A549 (cell line): Measurements from ENCODE around the gene NUDT16L1. TPM values are rescaled to one million over a fixed set of nuclear protein-coding genes. Genes with fewer than 3 reads are reported as not detected.

Source experiments
- ATAC-seq, 2 experiments: fragments of 200-7000 bp in 1 of 2; fragments of >200 bp in 1 of 2; cut with Nextera tagmentation in 1 of 2; cut with Tn5 transposase in 1 of 2; 3 replicates each; pipeline versions ENCODE4 v1.8.0 to v1.9.1; 2018 to 2020; ENCODE audit warnings: mild to moderate bottlenecking in 1 of 2, moderate library complexity in 1 of 2
- CTCF ChIA-PET: fragments of 300-600 bp; sonication (Branson Sonifier 250); formaldehyde crosslinking; extraction: SDS; loops from one replicate; lab custom pipeline; 2021; ENCODE audit warnings: antibody characterized with exemption, inconsistent platforms; lab: Yijun Ruan, JAX
- POLR2A ChIA-PET: fragments of 350-600 bp; formaldehyde crosslinking; extraction: SDS; loops from one replicate; lab custom pipeline; 2021; ENCODE audit warnings: antibody characterized with exemption, inconsistent platforms; lab: Yijun Ruan, JAX
- DNase-seq, 2 experiments: peaks; one replicate each; pipeline versions ENCODE4 v3.0.0 to v3.0.0-alpha.2; 2011 to 2016; ENCODE audit warnings: low read depth in 1 of 2, low spot score in 1 of 2
- FAIRE-seq: peaks from 2 replicates; lab custom pipeline; 2011; peaks lifted over from hg19 to GRCh38; lab: Jason Lieb, UNC
- H3K27ac ChIP-seq, 2 experiments: fragments of >200 bp; sonication (Bioruptor Twin); formaldehyde crosslinking; 3 replicates each; pipeline ENCODE4 v1.5.1; 2016 to 2017
- H3K4me1 ChIP-seq: fragments of >200 bp; sonication (Bioruptor Twin); formaldehyde crosslinking; 3 replicates; pipeline ENCODE4 v1.6.1; 2016
- H3K4me2 ChIP-seq: fragments of >200 bp; sonication (Bioruptor Twin); formaldehyde crosslinking; 3 replicates; pipeline ENCODE4 v1.6.1; 2016
- H3K4me3 ChIP-seq: fragments of >200 bp; sonication (Bioruptor Twin); formaldehyde crosslinking; 3 replicates; pipeline ENCODE4 v1.5.1; 2016
- H3K9me3 ChIP-seq: fragments of >200 bp; sonication (Bioruptor Twin); formaldehyde crosslinking; 3 replicates; pipeline ENCODE4 v1.6.1; 2016
- CBX8 ChIP-seq: fragments of 200-600 bp; sonication (generic); IDR thresholded peaks from 2 replicates; pipeline ENCODE4 v1.6.1; 2016
- CHD4 ChIP-seq: fragments of 200-600 bp; sonication (generic); IDR thresholded peaks from 2 replicates; pipeline ENCODE4 v1.6.1; 2016; ENCODE audit warnings: antibody characterized with exemption, mild to moderate bottlenecking, borderline replicate concordance
- FOXS1 ChIP-seq: fragments of 250-450 bp; sonication (Bioruptor Pico); IDR thresholded peaks from 2 replicates; pipeline ENCODE4 v1.5.0; 2020; ENCODE audit warnings: mild to moderate bottlenecking, moderate library complexity
- GATA3 ChIP-seq: IDR thresholded peaks from 2 replicates; pipeline ENCODE4 v1.6.1; 2012; ENCODE audit warnings: borderline replicate concordance
- HDAC2 ChIP-seq: fragments of 200-600 bp; sonication (generic); IDR thresholded peaks from 2 replicates; pipeline ENCODE4 v1.6.1; 2016
- HOXB13 ChIP-seq: fragments of 250-450 bp; sonication (Bioruptor Pico); IDR thresholded peaks from 2 replicates; pipeline ENCODE4 v1.5.0; 2020; ENCODE audit warnings: low read depth, mild to moderate bottlenecking, moderate library complexity
- JUN ChIP-seq, 2 experiments: fragments of >200 bp; sonication (Bioruptor Twin); formaldehyde crosslinking; IDR thresholded peaks; 2 replicates in 1 of 2; 3 replicates in 1 of 2; pipeline ENCODE4 v1.6.1; 2016 to 2017
- KDM5A ChIP-seq: fragments of 200-600 bp; sonication (generic); IDR thresholded peaks from 2 replicates; pipeline ENCODE4 v1.6.1; 2016; ENCODE audit warnings: antibody characterized with exemption, mild to moderate bottlenecking
- MAZ ChIP-seq: fragments of 150-350 bp; IDR thresholded peaks from 2 replicates; pipeline ENCODE4 v1.6.1; 2014; ENCODE audit warnings: antibody characterized with exemption, low read depth, low read length, borderline replicate concordance
- NFE2L2 ChIP-seq: fragments of 150-350 bp; conservative IDR thresholded peaks from 2 replicates; pipeline ENCODE4 v1.6.1; 2014; ENCODE audit warnings: low read length
- NPAS2 ChIP-seq: fragments of 250-450 bp; sonication (Bioruptor Pico); IDR thresholded peaks from 2 replicates; pipeline ENCODE4 v1.8.0; 2022; ENCODE audit warnings: mild to moderate bottlenecking, moderate library complexity, borderline replicate concordance
- NR3C1 ChIP-seq: fragments of >200 bp; sonication (Bioruptor Twin); formaldehyde crosslinking; IDR thresholded peaks from 3 replicates; pipeline ENCODE4 v1.6.1; 2017
- POLR2A ChIP-seq: IDR thresholded peaks from 2 replicates; pipeline ENCODE4 v1.6.1; 2012; ENCODE audit warnings: mild to moderate bottlenecking, low read length
- POLR2AphosphoS2 ChIP-seq: conservative IDR thresholded peaks from 2 replicates; pipeline ENCODE4 v1.6.1; 2012; ENCODE audit warnings: low read length, improper control_type of control experiment, inconsistent platforms
- RARB ChIP-seq: fragments of 250-450 bp; sonication (Bioruptor Pico); IDR thresholded peaks from 2 replicates; pipeline ENCODE4 v1.8.0; 2021; ENCODE audit warnings: mild to moderate bottlenecking, moderate library complexity
- RFX5 ChIP-seq: fragments of 450-650 bp; IDR thresholded peaks from 2 replicates; pipeline ENCODE4 v1.7.1; 2014; ENCODE audit warnings: antibody characterized with exemption, mild to moderate bottlenecking, moderate library complexity
- RNF2 ChIP-seq: fragments of 200-600 bp; sonication (generic); IDR thresholded peaks from 2 replicates; pipeline ENCODE4 v1.6.1; 2016; ENCODE audit warnings: low read depth, mild to moderate bottlenecking, antibody characterized with exemption, moderate library complexity, borderline replicate concordance
- ZNF302 ChIP-seq: fragments of 250-450 bp; sonication (Bioruptor Pico); IDR thresholded peaks from 2 replicates; pipeline ENCODE4 v1.9.0; 2021; ENCODE audit warnings: inconsistent platforms, mild to moderate bottlenecking, moderate library complexity
- WGBS: methylation state at CpG from one replicate; pipeline ENCODE4 v1.1.6; 2017; ENCODE audit errors: missing lambda C conversion rate; 5-methylcytosine and 5-hydroxymethylcytosine counted together
- polyA plus RNA-seq, 4 experiments: library from polyadenylated mRNA; depleted of rRNA in 3 of 4; stranded (reverse); fragments of >200 nt; fragmentation: RNase III in 1 of 4; extraction: RNeasy Plus Mini Kit Qiagen cat#74134 plus additional on column Dnase treatment in 1 of 4; gene quantifications; 2 replicates in 3 of 4; 3 replicates in 1 of 4; pipeline ENCODE4 v1.2.3, GENCODE V29; 2011 to 2017
- TF ChIP-seq, protein P1 (sequence below): IDR thresholded peaks from 2 replicates; pipeline ENCODE4 v1.6.1; 2012; ENCODE audit warnings: low read depth, borderline replicate concordance
- TF ChIP-seq, protein P2 (sequence below): fragments of 250-450 bp; sonication (Bioruptor Pico); IDR thresholded peaks from 2 replicates; pipeline ENCODE4 v1.5.0; 2021; ENCODE audit warnings: mild to moderate bottlenecking, moderate library complexity, borderline replicate concordance
- TF ChIP-seq, protein P3 (sequence below): fragments of 150-350 bp; IDR thresholded peaks from 2 replicates; pipeline ENCODE4 v1.6.1; 2014; ENCODE audit warnings: low read depth, mild to moderate bottlenecking, low read length
- TF ChIP-seq, protein P4 (sequence below): fragments of >200 bp; sonication (Bioruptor Twin); formaldehyde crosslinking; IDR thresholded peaks from 2 replicates; pipeline ENCODE4 v1.6.1; 2016

NUDT16L1 gene
- polyA plus RNA-seq, 2 of the 4 experiments (the other 2 are of a cell fraction): 15.5 to 22.9 TPM

DNA sequence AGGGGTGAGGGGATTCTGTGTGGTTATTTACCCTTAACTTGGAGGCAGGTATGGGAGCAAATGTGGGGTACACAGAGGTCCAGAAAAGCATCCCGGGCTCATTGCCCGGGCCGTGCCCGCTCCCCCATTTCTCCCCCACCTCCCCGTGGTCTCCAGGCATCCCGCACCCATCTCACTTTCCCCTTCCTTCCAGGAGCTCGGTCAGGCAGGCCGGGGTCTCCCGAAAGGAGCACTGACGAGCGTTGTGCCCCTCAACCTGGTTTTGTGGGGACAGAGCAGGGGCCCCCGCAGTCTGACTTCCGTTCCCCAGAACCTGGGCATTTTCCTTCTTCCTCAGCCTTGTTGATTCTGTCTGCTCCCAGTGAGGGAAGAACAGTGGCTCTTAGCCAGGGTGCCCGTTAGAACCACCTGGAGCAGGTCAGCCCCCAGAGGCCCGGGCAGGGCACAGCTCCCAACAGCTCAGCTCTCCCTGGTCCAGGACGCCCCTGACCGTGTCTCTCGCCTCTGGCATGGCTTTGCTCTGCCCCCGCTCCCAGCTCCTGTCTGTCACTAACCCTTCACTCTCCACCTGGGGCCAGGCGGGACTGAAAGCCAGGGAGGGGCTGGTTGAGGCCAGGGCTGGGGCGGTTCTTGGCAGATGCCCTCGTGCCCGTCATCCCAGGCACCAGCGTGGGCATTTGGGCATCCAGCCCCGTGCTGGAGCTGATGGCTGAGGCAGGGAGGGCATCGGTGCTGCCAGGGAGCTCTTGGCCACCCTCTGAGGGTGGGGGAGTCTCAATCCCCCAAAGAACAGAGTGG lies 12.5 kb upstream of the NUDT16L1 start:
- no peak for FAIRE-seq
- CTCF ChIA-PET: interaction anchor here (0.6 to 2.2 kb wide), 6 partner anchors 13 to 194 kb away, joined by 3 to 7 read pairs (median 4); partner anchors contain the start of gene NUDT16L1
- DNase-seq: no peak
- no peak overlapping the region for H3K4me2 ChIP-seq
- 91% methylated on average over 23 of the region's 26 CpGs for WGBS
- ATAC-seq: no peak
- TF ChIP-seq NPAS2 (no peak), HOXB13 (CRISPR knock-in tag) (no peak), RARB (CRISPR knock-in tag) (no peak), NR3C1 (no peak), FOXS1 (no peak), MAZ (no peak), POLR2A (no peak), CBX8 (no peak), RFX5 (no peak), POLR2AphosphoS2 (no peak), CHD4 (no peak), JUN (IDR thresholded peaks at IDR 0.05) (no peak), RNF2 (no peak), HDAC2 (no peak), NFE2L2 (no peak)
- TF ChIP-seq, protein P1, sequence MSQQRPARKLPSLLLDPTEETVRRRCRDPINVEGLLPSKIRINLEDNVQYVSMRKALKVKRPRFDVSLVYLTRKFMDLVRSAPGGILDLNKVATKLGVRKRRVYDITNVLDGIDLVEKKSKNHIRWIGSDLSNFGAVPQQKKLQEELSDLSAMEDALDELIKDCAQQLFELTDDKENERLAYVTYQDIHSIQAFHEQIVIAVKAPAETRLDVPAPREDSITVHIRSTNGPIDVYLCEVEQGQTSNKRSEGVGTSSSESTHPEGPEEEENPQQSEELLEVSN: no peak
- TF ChIP-seq, protein P2, sequence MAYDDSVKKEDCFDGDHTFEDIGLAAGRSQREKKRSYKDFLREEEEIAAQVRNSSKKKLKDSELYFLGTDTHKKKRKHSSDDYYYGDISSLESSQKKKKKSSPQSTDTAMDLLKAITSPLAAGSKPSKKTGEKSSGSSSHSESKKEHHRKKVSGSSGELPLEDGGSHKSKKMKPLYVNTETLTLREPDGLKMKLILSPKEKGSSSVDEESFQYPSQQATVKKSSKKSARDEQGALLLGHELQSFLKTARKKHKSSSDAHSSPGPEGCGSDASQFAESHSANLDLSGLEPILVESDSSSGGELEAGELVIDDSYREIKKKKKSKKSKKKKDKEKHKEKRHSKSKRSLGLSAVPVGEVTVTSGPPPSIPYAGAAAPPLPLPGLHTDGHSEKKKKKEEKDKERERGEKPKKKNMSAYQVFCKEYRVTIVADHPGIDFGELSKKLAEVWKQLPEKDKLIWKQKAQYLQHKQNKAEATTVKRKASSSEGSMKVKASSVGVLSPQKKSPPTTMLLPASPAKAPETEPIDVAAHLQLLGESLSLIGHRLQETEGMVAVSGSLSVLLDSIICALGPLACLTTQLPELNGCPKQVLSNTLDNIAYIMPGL (CRISPR knock-in tag): no peak
- TF ChIP-seq, protein P3, sequence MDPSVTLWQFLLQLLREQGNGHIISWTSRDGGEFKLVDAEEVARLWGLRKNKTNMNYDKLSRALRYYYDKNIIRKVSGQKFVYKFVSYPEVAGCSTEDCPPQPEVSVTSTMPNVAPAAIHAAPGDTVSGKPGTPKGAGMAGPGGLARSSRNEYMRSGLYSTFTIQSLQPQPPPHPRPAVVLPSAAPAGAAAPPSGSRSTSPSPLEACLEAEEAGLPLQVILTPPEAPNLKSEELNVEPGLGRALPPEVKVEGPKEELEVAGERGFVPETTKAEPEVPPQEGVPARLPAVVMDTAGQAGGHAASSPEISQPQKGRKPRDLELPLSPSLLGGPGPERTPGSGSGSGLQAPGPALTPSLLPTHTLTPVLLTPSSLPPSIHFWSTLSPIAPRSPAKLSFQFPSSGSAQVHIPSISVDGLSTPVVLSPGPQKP: no peak
- no peak overlapping the region for H3K27ac ChIP-seq
- POLR2A ChIA-PET: no interaction called here
- no peaks in the 10 kb centered on the region for H3K4me1 ChIP-seq
- H3K4me3 ChIP-seq: no peak overlapping the region
- H3K9me3 ChIP-seq: no peaks in the 10 kb centered on the region

DNA sequence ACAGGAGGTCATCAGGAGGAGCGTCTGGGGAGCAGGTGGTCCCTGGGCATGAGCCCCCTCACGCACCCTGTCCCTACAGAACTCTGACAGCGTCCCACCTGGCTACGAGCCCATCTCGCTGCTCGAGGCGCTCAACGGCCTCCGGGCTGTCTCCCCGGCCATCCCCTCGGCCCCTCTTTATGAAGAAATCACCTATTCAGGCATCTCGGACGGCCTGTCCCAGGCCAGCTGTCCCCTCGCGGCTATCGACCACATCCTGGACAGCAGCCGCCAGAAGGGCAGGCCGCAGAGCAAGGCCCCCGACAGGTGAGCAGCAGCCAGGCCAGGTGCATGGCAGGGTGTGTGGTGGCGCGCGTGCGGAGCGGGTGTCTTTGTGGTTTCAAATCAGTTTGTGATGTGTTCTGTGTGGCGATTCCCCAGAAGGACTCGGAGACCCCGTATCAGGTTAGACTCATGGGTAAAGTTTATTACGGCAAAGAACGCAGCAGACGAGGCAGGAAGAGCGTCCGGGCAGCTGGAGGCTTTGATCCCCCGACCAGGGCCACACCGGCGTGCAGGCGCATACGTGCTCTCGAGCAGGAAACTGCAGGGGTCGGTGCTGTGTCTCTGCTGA lies 11.8 kb upstream of the NUDT16L1 start:
- no peaks in the 10 kb centered on the region for H3K4me1 ChIP-seq
- 95% methylated on average over 38 of the region's 39 CpGs for WGBS
- no peaks in the 10 kb centered on the region for H3K9me3 ChIP-seq
- ATAC-seq (no peak), DNase-seq (no peak)
- no peak overlapping the region for H3K4me3 ChIP-seq
- no peak overlapping the region for H3K4me2 ChIP-seq
- POLR2A ChIA-PET: no interaction called here
- CTCF ChIA-PET: interaction anchor here (0.6 to 2.2 kb wide), 7 partner anchors 10 to 194 kb away, joined by 3 to 7 read pairs (median 5); no protein-coding TSS in a partner anchor
- no peak overlapping the region for H3K27ac ChIP-seq
- TF ChIP-seq, protein P4, sequence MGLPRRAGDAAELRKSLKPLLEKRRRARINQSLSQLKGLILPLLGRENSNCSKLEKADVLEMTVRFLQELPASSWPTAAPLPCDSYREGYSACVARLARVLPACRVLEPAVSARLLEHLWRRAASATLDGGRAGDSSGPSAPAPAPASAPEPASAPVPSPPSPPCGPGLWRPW: no peak
- TF ChIP-seq KDM5A (no peak), GATA3 (no peak), ZNF302 (CRISPR knock-in tag) (no peak)
- TF ChIP-seq, all 56 proteins: peak for 0
- FAIRE-seq: no peak
